RPMI8226 (cell line): ENCODE data around the gene RSU1.

Experiments used
- DNase-seq: peaks from one replicate; pipeline ENCODE4 v3.0.0-alpha.2; 2015

RSU1 gene

DNA sequence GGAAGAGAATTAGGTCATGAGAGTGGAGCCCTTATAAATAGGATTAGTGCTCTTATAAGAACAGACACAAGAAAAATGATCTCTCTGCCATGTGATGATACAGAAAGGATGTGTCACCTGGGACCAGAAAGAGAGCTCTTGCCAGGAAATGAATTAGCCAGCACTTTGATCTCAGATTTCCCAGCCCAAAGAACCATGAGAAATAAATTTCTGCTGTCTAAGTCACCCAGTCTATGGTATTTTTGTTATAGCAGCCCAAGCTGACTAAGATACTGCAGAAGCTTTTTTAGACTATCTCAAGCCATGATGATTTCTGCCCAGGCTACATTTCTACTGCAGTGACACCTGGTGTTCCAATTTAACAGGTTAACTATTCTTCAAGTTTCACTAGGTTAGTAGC, 84.8 kb downstream of the RSU1 start:
- no peak for DNase-seq

- DNase-seq: no peak
Measured at GRCh38 chr10:16728266-16728665, 89.0 kb downstream of the RSU1 start.

DNA sequence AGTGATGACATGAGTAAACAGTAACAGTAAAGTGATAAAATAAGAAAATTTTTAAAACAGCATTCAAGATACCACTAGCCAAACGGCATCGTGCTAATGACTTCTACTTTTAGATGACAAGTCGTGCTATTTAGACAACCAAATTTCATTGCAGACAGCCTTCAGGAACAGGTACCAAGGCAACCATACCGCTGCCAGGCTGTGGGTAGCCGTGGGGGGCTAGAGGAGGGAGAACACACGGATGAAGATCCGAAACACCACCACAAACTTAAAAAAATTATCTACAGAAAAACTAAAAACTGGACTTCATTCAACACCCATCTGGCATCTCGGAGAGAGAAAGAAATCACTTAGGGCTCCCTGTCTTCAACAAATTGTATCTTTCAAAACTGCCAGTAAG, 89.6 kb downstream of the RSU1 start:
- DNase-seq: no peak

DNA sequence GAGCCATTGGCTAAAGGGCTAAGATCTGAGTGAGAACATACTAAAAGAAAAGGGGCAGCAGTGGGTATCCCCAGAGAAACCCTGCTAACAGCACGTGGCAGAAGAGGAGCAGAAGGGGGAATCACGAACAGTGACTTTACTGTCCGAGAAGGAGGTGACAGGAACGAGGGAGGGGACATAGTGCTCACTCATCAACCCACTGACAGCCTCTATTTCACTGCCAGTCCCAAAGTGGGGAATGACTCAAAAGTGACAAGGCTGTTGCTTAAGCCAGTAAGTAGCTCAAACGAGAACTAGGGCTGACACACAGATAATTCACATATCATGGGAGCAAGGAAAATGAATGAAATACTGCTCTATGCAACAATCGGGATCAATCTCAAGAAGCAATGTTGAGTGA, 92.7 kb downstream of the RSU1 start:
- no peak for DNase-seq

DNA sequence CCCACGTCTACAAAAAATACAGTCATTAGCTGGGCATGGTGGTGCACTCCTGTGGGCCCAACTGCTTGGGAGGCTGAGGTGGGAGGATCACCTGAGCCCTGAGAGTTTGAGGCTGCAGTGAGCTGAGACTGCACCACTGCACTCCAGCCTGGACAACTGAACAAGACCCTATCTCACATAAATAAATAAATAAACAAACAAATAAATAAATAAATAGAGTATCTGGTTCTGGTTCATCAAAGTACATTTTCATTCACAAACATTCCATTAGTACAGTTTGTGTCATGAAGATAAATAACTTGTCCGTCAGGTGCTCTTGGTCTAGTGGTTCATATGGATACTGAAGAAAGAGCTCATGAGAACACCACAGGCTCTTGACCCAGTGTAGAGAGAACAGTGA, 96.4 kb downstream of the RSU1 start:
- no peak for DNase-seq

DNA sequence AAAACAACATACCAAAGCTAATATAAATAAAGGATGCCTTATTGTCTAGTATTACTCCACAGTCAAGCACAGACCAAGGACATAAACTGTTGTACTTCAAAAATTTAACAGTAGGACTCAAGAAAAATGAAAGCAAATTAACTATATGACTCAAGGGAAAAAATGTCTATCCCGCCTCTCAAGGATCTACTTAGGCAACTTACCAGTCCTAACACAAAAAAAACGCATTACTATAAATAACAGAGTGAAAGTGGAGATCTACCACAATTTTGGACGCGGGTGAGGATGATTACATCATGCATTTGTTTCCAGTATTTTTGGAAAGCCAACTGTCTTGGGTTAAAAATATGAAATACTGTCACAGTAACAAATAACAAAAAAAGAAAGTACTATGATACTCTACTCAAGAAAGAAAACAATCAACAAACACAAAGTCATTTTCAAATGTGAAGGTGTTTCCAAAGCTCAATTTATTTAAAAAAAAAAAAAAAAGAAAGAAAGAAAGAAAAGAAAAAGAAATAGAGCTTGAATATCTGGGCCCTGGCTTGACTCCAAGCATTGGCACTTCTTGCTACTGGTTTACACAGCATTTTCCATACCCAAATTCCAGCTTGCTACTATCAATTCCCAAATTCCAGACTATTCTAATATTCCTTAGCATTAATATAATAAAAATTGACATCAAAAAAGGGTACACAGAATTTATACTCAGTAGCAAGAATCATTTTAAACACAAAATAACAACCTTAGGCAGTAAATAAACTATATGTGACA, 99.4 kb downstream of the RSU1 start:
- no peak for DNase-seq

DNA sequence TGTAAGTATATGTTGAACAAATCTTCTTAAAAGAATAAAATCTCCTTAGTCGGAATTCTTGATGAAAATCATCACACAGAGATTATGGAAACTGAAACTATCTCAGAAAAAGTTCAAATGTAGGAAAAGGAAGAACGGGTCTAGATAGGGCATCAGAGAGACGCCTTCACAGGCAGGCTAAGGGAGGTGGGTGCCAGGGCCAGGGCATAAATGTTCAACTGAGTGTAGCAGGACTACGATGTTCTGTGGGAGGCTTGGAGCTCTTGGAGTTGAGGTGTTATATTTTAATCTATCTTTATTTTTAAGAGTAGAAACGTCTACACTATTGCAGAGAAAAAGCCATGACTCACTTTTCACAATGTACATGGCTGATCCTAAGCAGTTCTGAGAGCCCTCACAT, 101.2 kb downstream of the RSU1 start:
- no peak for DNase-seq

DNA sequence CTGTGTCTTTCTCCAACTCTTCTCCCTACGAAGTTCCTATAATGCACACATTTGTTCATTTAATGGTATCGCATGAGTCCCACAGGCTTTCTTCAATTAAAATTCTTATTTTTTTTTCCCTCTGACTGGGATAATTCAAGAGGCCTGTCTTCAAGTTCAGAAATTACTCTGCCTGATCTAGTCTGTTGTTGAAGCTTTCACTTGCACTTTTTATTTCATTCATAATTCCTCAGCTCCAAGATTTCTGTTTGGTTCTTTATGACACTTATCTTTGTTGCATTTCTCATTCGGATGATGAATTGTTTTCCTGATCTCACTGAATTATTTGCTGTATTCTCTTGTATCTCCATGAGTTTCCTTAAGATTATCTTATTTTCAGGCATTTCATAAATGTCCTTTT, 103.9 kb downstream of the RSU1 start:
- DNase-seq: no peak

- no peak for DNase-seq
Measured at GRCh38 chr10:16712883-16713282, 104.3 kb downstream of the RSU1 start.

GRCh38 chr10:16700331-16700730, 116.9 kb downstream of the RSU1 start:
- no peak for DNase-seq

DNA sequence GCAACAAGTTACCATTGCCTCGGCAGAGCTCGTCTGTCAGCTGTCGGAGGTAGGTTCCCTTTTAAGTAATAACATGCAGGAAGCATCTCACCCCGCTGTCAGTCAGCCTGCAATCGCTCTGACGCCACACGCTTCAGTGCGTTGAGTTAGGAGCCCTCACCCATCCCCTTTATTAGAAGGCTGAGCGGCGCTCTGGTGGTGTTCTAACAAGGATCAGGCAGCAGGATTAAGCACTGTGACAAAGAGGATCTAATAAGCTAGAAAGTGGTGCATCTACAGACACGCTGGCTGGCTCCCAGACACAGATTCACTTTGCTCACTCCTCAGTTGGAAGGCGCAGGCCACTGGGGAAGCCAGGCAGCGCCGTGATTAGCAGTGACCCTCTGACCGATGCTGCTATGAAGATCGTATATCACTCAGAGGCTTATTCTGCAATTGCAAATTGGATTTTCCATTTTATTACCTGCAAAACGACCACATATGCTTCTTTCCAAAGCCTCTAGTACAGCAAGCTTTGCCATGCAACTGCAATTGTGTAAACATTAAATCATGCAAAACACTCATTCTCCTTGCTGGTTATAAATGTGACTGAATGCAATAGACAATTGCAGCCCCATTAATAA, 117.7 kb downstream of the RSU1 start:
- no peak for DNase-seq

DNA sequence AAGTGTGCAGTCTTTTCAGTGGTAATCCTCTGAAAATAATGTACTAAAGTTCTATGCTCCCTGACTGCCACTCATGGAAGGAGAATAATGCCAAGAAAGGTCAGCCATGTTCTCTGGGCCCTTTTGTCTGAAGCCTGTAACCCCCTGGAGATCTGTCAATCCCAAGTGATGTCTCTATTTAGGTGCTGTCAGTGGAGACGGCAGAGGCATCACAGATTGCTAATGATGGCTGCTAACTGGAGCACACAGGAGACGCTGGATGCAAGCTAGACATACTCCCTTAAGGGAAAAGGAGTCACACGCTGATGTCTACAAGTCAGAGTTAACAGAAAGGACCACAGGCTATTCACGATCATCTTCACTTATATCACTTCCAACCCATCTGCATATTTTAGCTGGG, 118.8 kb downstream of the RSU1 start:
- DNase-seq: no peak

- DNase-seq: no peak
Measured at GRCh38 chr10:16690417-16690816, 126.8 kb downstream of the RSU1 start.

GRCh38 chr10:16689696-16690095, 127.5 kb downstream of the RSU1 start:
- DNase-seq: no peak

- no peak for DNase-seq
Measured at GRCh38 chr10:16689227-16689626, 128.0 kb downstream of the RSU1 start.

- no peak for DNase-seq
Measured at GRCh38 chr10:16686054-16686902, 130.9 kb downstream of the RSU1 start.

DNA sequence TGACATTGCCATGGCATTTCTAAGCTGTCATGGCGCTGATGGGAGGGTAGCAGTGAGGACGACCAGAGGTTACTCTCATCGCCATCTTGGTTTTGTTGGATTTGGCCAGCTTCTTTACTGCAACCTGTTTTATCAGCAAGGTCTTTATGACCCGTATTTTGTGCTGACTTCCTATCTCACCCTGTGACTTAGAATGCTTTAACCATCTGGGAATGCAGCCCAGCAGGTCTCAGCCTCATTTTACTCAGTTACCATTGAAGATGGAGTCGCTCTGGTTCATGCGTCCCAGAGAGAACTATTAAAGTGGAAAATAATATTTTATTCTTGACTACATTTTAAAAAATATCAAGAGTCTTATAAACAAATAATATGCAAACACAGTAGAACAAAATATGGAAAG, 131.7 kb downstream of the RSU1 start:
- DNase-seq: no peak

DNA sequence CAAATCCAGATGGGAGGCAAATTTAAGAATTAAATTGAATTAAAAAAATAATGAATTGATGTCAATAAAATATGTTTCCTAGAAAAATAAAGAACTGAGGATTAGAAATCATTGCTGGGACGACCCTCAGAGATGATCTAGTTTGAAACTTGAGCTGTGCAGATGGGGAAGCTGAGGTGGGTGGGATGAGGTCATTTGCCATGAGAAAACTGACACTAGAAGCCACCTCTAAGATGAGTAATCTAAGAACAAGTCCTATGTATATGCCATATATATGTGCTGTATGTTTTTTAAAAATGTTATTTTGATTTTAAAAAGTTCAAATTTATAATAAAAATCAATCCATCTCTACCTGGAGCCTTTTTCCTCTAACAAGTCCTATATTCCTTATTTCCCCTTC, 135.7 kb downstream of the RSU1 start:
- DNase-seq: no peak

DNA sequence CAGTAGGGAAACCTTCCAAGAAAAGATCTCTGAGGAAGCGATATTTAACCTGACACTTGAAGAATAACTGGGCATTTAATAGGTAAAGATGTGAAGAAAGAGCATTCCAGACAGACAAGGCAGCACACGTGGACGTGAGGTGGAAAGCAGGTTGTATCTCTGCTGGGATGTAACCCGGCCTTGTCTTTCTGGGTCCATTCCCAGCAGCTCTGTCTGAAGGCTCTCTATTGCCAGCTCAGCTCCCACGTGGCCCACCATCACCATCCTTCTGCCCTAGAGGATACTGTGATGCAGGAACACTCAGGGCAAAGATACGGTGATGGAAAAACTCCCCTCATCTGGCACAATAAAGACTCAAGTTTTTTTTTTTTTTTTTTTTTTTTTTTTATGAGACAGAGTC, 137.7 kb downstream of the RSU1 start:
- DNase-seq: no peak

DNA sequence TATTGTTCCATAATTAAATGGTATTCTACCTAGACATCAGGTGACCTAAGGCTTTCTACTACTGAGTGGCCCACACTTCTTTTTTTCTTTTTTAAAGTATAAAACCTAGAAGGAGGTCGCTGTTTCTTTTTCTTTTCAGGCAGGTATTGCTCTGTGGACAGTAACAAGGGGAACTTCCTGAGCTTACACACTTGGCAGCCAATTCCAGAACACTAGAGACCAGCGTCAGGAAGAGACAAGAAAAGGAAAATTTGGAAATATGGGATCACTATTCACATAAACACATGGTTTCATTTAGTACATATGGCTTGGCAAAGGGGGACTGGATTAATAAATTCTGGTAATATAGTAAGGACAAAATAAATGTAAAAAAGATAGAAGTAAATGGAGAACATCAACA, 141.9 kb downstream of the RSU1 start:
- DNase-seq: no peak

GRCh38 chr10:16674147-16674703, 143.0 kb downstream of the RSU1 start:
- DNase-seq: no peak

DNA sequence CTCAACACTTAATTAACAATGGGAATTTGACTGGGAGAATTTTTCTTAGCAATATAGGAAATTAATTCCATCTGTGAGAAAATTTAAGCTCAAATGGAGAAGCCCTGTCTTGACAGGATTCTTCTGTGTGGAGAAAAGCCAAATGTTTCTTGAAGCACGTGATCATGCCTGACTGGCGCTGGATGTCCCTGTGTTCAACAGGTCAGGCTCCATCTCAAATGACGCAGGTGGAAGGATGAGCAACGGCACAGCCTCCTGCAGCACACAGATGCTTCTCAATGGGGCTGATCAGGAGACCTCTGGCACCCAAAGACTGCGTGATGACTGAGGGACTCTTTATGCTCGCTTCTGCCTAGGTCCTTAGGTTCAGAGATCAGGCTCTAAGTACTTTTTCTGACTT, 143.8 kb downstream of the RSU1 start:
- DNase-seq: no peak

- no peak for DNase-seq
Measured at GRCh38 chr10:16663444-16663843, 153.8 kb downstream of the RSU1 start.

- no peak for DNase-seq
Measured at GRCh38 chr10:16662923-16663322, 154.3 kb downstream of the RSU1 start.
